ENCODE measurements around the gene CEP131. TPM values are rescaled to one million over a fixed set of nuclear protein-coding genes. Genes with fewer than 3 reads are reported as not detected.

Gene CEP131
- total RNA-seq, 1 donor from 2014 or later: 12.2 TPM

DNA sequence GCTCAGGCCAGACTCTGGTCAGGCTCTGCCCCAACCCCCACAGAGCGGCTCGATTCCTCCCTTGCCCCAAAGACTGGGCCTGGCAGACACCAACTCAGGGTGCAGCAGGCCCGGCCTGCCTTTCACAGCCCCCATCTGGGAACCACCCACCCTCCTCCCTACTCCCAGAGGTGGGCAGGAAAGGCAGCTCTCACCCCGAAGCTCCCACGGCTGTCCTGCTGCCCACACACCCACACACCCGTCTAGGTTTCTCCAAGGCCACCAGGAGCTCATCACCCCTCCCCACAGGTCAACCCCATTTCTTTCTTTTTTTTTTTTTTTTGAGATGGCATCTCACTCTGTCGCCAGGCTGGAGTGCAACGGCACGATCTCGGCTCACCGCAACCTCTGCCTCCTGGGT, 3.8 kb downstream of the CEP131 start:
- peaks cover 2% of the 10 kb centered on the region for H3K36me3 Mint-ChIP-seq (ENCODE audit: unreplicated experiment)
- H3K27me3 Mint-ChIP-seq (ENCODE audit: unreplicated experiment): no peaks in the 10 kb centered on the region
- no peaks in the 10 kb centered on the region for H3K9me3 Mint-ChIP-seq (ENCODE audit: unreplicated experiment)
- no peak overlapping the region for H3K27ac Mint-ChIP-seq (ENCODE audit: unreplicated experiment)
- TF ChIP-seq, protein P1, sequence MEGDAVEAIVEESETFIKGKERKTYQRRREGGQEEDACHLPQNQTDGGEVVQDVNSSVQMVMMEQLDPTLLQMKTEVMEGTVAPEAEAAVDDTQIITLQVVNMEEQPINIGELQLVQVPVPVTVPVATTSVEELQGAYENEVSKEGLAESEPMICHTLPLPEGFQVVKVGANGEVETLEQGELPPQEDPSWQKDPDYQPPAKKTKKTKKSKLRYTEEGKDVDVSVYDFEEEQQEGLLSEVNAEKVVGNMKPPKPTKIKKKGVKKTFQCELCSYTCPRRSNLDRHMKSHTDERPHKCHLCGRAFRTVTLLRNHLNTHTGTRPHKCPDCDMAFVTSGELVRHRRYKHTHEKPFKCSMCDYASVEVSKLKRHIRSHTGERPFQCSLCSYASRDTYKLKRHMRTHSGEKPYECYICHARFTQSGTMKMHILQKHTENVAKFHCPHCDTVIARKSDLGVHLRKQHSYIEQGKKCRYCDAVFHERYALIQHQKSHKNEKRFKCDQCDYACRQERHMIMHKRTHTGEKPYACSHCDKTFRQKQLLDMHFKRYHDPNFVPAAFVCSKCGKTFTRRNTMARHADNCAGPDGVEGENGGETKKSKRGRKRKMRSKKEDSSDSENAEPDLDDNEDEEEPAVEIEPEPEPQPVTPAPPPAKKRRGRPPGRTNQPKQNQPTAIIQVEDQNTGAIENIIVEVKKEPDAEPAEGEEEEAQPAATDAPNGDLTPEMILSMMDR (IDR thresholded peaks at IDR 0.05): no peak
- no peak overlapping the region for H3K4me3 Mint-ChIP-seq (ENCODE audit: unreplicated experiment)
- peaks cover 17% of the 10 kb centered on the region for H3K4me1 Mint-ChIP-seq (ENCODE audit: unreplicated experiment)
- DNase-seq (ENCODE audit: extremely low spot score, unreplicated experiment): no peak

DNA sequence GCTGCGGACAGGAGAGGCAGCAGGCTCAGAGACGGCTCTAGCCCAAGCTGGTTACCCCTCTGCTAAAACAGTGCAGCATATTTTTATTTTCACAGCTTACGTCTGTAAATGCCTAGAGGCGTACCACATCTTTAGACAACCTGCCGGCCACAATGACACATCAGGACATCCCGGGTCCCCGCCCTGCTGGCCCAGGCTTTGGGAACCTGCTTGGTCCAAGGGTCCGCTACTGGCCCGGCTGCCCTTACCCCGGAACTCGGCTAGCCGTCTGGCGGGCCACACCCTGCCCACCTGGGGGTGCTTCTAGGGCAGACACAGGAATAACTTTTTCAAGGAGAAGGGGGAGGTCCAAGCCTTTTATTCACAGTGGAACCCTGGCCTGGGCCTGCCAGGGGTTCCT, 4.3 kb downstream of the CEP131 start:
- no peaks in the 10 kb centered on the region for H3K27me3 Mint-ChIP-seq (ENCODE audit: unreplicated experiment)
- H3K4me3 Mint-ChIP-seq (ENCODE audit: unreplicated experiment): no peak overlapping the region
- H3K36me3 Mint-ChIP-seq (ENCODE audit: unreplicated experiment): peaks cover 2% of the 10 kb centered on the region
- no peak for DNase-seq (ENCODE audit: extremely low spot score, unreplicated experiment)
- peaks cover 12% of the 10 kb centered on the region for H3K4me1 Mint-ChIP-seq (ENCODE audit: unreplicated experiment)
- H3K27ac Mint-ChIP-seq (ENCODE audit: unreplicated experiment): no peak overlapping the region
- TF ChIP-seq, protein P1 (IDR thresholded peaks at IDR 0.05): no peak
- no peaks in the 10 kb centered on the region for H3K9me3 Mint-ChIP-seq (ENCODE audit: unreplicated experiment)

DNA sequence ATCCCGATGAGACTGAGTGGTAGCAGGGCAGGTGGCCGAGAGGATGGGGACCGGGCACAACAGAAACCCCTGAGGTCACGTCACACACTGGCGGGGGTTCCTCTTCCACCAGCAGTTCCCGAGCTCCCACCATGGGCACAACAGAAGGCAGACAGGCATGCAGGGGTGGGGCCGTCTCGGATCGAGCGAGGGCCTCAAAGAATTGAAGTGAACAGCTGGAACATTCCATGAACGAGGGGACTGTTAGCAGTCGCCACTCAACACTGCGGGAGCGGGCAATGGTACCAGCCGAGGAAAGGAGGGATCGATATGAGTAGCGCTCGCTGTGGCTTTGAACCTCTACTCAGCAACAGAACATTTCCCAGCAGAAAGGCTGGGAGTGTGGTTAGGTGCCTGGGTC, 5.3 kb downstream of the CEP131 start:
- Mint-ChIP-seq H3K4me3 (ENCODE audit: unreplicated experiment) (no peak overlapping the region), H3K27ac (ENCODE audit: unreplicated experiment) (no peak overlapping the region), H3K36me3 (ENCODE audit: unreplicated experiment) (peaks cover 2% of the 10 kb centered on the region), H3K9me3 (ENCODE audit: unreplicated experiment) (no peaks in the 10 kb centered on the region), H3K27me3 (ENCODE audit: unreplicated experiment) (no peaks in the 10 kb centered on the region), H3K4me1 (ENCODE audit: unreplicated experiment) (peaks cover 11% of the 10 kb centered on the region)
- TF ChIP-seq, protein P1 (IDR thresholded peaks at IDR 0.05): no peak
- DNase-seq (ENCODE audit: extremely low spot score, unreplicated experiment): no peak

DNA sequence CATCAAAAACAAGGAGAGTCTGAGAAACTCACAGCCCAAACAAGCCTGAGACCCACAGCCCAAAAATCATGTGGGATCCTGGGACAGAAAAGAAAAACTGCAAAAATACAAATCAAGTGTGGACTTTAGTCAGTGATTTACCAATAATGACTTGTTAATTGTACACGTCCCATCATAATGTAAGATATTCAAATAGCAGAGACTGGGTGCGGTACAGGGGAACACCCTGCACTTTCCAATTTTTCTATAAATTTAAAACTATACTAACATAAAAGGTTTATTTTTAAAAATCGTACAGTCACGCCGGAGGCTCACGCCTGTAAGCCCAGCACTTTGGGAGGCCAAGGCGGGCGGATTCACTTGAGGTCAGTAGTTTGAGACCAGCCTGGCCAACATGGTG, 8.8 kb downstream of the CEP131 start:
- no peaks in the 10 kb centered on the region for H3K9me3 Mint-ChIP-seq (ENCODE audit: unreplicated experiment)
- peaks cover 3% of the 10 kb centered on the region for H3K4me1 Mint-ChIP-seq (ENCODE audit: unreplicated experiment)
- H3K27ac Mint-ChIP-seq (ENCODE audit: unreplicated experiment): no peak overlapping the region
- TF ChIP-seq, protein P1 (IDR thresholded peaks at IDR 0.05): no peak
- H3K36me3 Mint-ChIP-seq (ENCODE audit: unreplicated experiment): peaks cover under 1% of the 10 kb centered on the region
- no peaks in the 10 kb centered on the region for H3K27me3 Mint-ChIP-seq (ENCODE audit: unreplicated experiment)
- DNase-seq (ENCODE audit: extremely low spot score, unreplicated experiment): no peak
- H3K4me3 Mint-ChIP-seq (ENCODE audit: unreplicated experiment): no peak overlapping the region

DNA sequence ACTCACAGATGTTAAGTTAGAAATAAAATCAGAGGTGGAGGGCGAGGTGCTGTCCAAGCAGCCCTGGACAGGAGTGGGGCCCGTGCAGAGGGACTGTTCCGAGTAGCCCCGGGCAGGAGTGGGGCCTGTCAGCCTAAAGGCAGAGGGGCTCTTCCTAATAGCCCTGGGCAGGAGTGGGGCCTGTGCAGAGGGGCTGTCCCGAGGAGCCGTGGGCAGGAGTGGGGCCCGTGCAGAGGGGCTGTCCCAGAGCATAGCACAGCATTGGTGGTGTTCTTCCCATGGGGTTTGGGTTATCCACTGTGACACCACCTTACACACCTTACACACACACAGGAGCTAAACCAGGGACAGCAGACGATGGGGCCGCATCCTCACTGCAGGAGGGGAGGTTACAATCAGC, 10.4 kb downstream of the CEP131 start:
- DNase-seq (ENCODE audit: extremely low spot score, unreplicated experiment): no peak
- TF ChIP-seq, protein P1 (IDR thresholded peaks at IDR 0.05): no peak
- Mint-ChIP-seq H3K9me3 (ENCODE audit: unreplicated experiment) (no peaks in the 10 kb centered on the region), H3K4me1 (ENCODE audit: unreplicated experiment) (peaks cover 3% of the 10 kb centered on the region), H3K27ac (ENCODE audit: unreplicated experiment) (no peak overlapping the region), H3K36me3 (ENCODE audit: unreplicated experiment) (no peaks in the 10 kb centered on the region), H3K4me3 (ENCODE audit: unreplicated experiment) (no peak overlapping the region), H3K27me3 (ENCODE audit: unreplicated experiment) (no peaks in the 10 kb centered on the region)

Measured in osteocyte (in vitro differentiated cells).